Glutamatergic neuron (in vitro differentiated cells): ENCODE data around the gene DCBLD1. TPM values are rescaled to one million over a fixed set of nuclear protein-coding genes. Genes with fewer than 3 reads are reported as not detected.
"Not testable (repeated sequence)": the region's sequence is repeated elsewhere in the genome, so short reads cannot be mapped to it uniquely, and the experiment has no call there.

Source experiments
- DNase-seq: peaks from one replicate; pipeline ENCODE4 v3.0.0; 2022
- H3K27ac Mint-ChIP-seq: one replicate; pipeline ENCODE4 v1.8.0; 2020; ENCODE audit warnings: mild to moderate bottlenecking, mixed read lengths, inconsistent platforms; ENCODE audit not compliant: unreplicated experiment
- H3K27me3 Mint-ChIP-seq: one replicate; pipeline ENCODE4 v1.8.0; 2020; ENCODE audit warnings: mild to moderate bottlenecking, moderate library complexity, mixed read lengths, inconsistent platforms; ENCODE audit not compliant: unreplicated experiment
- H3K36me3 Mint-ChIP-seq: one replicate; pipeline ENCODE4 v1.8.0; 2020; ENCODE audit warnings: mild to moderate bottlenecking, mixed read lengths, inconsistent platforms; ENCODE audit not compliant: unreplicated experiment
- H3K4me1 Mint-ChIP-seq: one replicate; pipeline ENCODE4 v1.8.0; 2020; ENCODE audit warnings: mild to moderate bottlenecking, low read depth, mixed read lengths, inconsistent platforms; ENCODE audit not compliant: unreplicated experiment
- H3K4me3 Mint-ChIP-seq: one replicate; pipeline ENCODE4 v1.8.0; 2020; ENCODE audit warnings: mild to moderate bottlenecking, mixed read lengths, inconsistent platforms; ENCODE audit not compliant: unreplicated experiment
- H3K9me3 Mint-ChIP-seq: one replicate; pipeline ENCODE4 v1.8.0; 2020; ENCODE audit warnings: mild to moderate bottlenecking, moderate library complexity, mixed read lengths, inconsistent platforms; ENCODE audit not compliant: unreplicated experiment
- total RNA-seq: library from RNA; stranded (reverse); fragmentation: NEBNext Ultra II Directional; extraction: Animal tissue kit (Norgen Biotek cat#: 25700); gene quantifications from one replicate; pipeline ENCODE4 v1.2.1, GENCODE V29; 2021; ENCODE audit not compliant: unreplicated experiment
- TF ChIP-seq, protein P1 (sequence below): fragments of 200-600 bp; sonication (generic); IDR thresholded peaks from one replicate; pipeline ENCODE4 v1.5.0; 2021; ENCODE audit not compliant: partially characterized antibody, unreplicated experiment

DCBLD1 gene
- total RNA-seq, 1 donor from 2014 or later = 25.1 TPM

GRCh38 chr6:117515326-117515725, 32.9 kb downstream of the DCBLD1 start:
- H3K9me3 Mint-ChIP-seq = peaks cover 1% of the 10 kb centered on the region
- peaks cover 5% of the 10 kb centered on the region for H3K36me3 Mint-ChIP-seq
- TF ChIP-seq, protein P1, sequence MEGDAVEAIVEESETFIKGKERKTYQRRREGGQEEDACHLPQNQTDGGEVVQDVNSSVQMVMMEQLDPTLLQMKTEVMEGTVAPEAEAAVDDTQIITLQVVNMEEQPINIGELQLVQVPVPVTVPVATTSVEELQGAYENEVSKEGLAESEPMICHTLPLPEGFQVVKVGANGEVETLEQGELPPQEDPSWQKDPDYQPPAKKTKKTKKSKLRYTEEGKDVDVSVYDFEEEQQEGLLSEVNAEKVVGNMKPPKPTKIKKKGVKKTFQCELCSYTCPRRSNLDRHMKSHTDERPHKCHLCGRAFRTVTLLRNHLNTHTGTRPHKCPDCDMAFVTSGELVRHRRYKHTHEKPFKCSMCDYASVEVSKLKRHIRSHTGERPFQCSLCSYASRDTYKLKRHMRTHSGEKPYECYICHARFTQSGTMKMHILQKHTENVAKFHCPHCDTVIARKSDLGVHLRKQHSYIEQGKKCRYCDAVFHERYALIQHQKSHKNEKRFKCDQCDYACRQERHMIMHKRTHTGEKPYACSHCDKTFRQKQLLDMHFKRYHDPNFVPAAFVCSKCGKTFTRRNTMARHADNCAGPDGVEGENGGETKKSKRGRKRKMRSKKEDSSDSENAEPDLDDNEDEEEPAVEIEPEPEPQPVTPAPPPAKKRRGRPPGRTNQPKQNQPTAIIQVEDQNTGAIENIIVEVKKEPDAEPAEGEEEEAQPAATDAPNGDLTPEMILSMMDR = no peak
- peaks cover 21% of the 10 kb centered on the region for H3K4me1 Mint-ChIP-seq
- no peak overlapping the region for H3K27ac Mint-ChIP-seq
- DNase-seq = no peak
- H3K4me3 Mint-ChIP-seq = no peak overlapping the region
- no peaks in the 10 kb centered on the region for H3K27me3 Mint-ChIP-seq

DNA sequence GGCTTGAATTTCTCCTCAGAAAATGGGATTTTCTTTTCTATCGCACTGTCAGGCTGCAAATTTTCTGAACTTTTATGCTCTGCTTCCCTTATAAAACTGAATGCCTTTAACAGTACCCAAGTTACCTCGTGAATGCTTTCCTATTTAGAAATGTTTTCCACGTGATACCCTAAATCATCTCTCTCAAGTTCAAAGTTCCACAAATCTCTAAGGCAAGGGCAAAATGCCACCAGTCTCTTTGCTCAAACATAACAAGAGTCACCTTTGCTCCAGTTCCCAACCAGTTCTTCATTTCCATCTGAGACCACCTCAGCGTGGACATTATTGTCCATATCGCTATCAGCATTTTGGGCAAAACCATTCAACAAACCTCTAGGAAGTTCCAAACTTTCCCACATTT, 35.5 kb downstream of the DCBLD1 start:
- H3K9me3 Mint-ChIP-seq, H3K27me3 Mint-ChIP-seq, H3K27ac Mint-ChIP-seq, H3K4me1 Mint-ChIP-seq, DNase-seq, H3K4me3 Mint-ChIP-seq, H3K36me3 Mint-ChIP-seq: not testable (repeated sequence)

DNA sequence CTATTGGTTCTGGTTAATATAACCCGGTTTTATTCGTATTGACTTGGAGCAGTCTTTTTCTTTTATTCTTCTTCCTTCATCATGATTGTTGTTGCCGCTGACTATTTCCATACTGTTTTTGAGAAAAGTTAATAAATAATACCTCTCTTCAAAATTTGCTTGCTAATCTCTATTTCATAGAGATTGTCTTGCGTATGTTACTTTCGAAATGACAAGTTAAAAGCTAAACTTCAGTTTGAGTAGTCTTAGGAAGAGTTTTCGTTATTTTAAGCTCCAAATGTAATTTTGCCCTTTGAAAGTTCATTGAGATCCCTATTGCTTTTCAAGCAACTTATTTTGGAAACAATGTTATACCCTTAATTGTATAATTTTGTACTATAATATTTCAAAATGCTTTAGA, 36.4 kb downstream of the DCBLD1 start:
- H3K27me3 Mint-ChIP-seq = no peaks in the 10 kb centered on the region
- no peak overlapping the region for H3K4me3 Mint-ChIP-seq
- DNase-seq = no peak
- H3K4me1 Mint-ChIP-seq = peaks cover 2% of the 10 kb centered on the region
- H3K36me3 Mint-ChIP-seq = peaks cover 5% of the 10 kb centered on the region
- H3K27ac Mint-ChIP-seq = no peak overlapping the region
- no peaks in the 10 kb centered on the region for H3K9me3 Mint-ChIP-seq
- TF ChIP-seq, protein P1 = no peak

DNA sequence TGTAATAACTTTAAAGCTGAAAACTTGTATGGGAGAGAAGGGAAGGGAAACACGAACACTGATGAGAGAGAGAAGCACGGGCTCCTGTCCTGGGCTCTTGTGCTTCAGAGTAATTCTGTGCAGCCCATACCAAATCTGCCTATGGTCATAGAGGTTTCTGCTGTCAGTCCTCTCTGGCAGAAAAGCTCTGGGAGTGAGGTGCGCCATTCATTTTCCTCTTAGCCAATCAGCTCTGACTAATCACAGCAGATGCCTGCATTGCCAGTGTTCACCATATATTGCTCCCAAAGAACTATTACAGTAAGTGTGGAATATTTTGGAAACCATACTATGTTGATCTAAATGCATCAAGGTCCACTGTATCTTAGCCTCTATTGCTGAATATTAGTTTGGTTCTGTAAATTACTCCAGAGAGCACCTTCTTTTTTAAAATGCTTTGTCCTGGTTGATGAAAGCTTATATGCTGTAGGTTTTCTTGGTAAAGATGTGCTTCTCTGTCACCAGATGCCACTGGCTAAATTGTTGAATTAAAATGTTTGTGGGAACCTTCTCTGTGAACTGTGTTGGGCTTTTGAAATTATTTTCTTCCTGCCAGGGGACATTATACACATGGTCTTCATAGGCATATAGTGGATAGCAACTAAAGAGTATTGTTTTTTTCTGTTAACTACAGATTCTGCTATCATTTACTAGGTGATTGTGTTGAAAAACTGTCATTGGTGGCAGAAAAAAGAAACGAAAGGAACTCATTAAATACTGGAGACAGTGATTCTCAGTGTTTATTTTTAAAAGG, 38.3 kb downstream of the DCBLD1 start:
- H3K36me3 Mint-ChIP-seq = peaks cover 5% of the 10 kb centered on the region
- no peak for DNase-seq
- peaks cover 2% of the 10 kb centered on the region for H3K9me3 Mint-ChIP-seq
- TF ChIP-seq, protein P1 = no peak
- H3K27me3 Mint-ChIP-seq = no peaks in the 10 kb centered on the region
- no peak overlapping the region for H3K27ac Mint-ChIP-seq
- H3K4me1 Mint-ChIP-seq = peaks cover 2% of the 10 kb centered on the region
- no peak overlapping the region for H3K4me3 Mint-ChIP-seq

GRCh38 chr6:117521791-117522502, 39.5 kb downstream of the DCBLD1 start:
- H3K9me3 Mint-ChIP-seq = peaks cover 2% of the 10 kb centered on the region

More at GRCh38 chr6:117521791-117522502, 39.5 kb downstream of the DCBLD1 start:
- Mint-ChIP-seq H3K27ac (no peak overlapping the region), H3K36me3 (peaks cover 5% of the 10 kb centered on the region), H3K4me3 (no peak overlapping the region), H3K27me3 (no peaks in the 10 kb centered on the region), H3K4me1 (peaks cover 2% of the 10 kb centered on the region)
- DNase-seq = no peak
- TF ChIP-seq, protein P1 = no peak
